Measurements from ENCODE around the gene TAF1D. TPM values are rescaled to one million over a fixed set of nuclear protein-coding genes. Genes with fewer than 3 reads are reported as not detected.

TAF1D gene
- polyA plus RNA-seq, 4 donors, result 108 to 141 (median 128) TPM

Other genes with a start within 250 kb of the TAF1D start
- gene SMCO4, start 198.1 kb downstream of the TAF1D start, polyA plus RNA-seq (ENCODE audit: insufficient read length in 4 of 4), result 10 to 100 TPM; 14.4 to 24.5 (median 17.8) TPM
- gene CEP295, start 79.8 kb downstream of the TAF1D start, polyA plus RNA-seq (ENCODE audit: insufficient read length in 4 of 4), result 10 to 100 TPM; 18.0 to 22.5 (median 21.4) TPM
- 100 to 1,000 TPM; 193 to 253 (median 208) TPM for gene C11orf54, start 177 bp upstream of the TAF1D start, polyA plus RNA-seq (ENCODE audit: insufficient read length in 4 of 4)
- 10 to 100 TPM; 36.7 to 51.1 (median 45.1) TPM for gene MED17, start 42.8 kb upstream of the TAF1D start, polyA plus RNA-seq (ENCODE audit: insufficient read length in 4 of 4)
- 1 to 10 TPM; 1.2 to 2.9 (median 2.1) TPM for gene VSTM5, start 109.1 kb upstream of the TAF1D start, polyA plus RNA-seq (ENCODE audit: insufficient read length in 4 of 4)